Fibroblast of villous mesenchyme (primary cell): ENCODE results near the gene NCOA3. TPM values are rescaled to one million over a fixed set of nuclear protein-coding genes. Genes with fewer than 3 reads are reported as not detected.

Experiments
- DNase-seq: peaks from one replicate; pipeline ENCODE4 v3.0.0-alpha.2; 2010; ENCODE audit warnings: low read depth
- H3K4me3 ChIP-seq: 2 replicates; pipeline ENCODE4 v1.5.1; 2011; ENCODE audit warnings: low read depth, mild to moderate bottlenecking, low read length
- CTCF ChIP-seq: IDR thresholded peaks from 2 replicates; pipeline ENCODE4 v1.5.1; 2012; ENCODE audit warnings: low read depth, mild to moderate bottlenecking, low read length; ENCODE audit not compliant: insufficient read depth
- total RNA-seq: library from RNA; depleted of rRNA; stranded (reverse); fragments of >200 nt; gene quantifications from 2 replicates; pipeline ENCODE4 v1.2.3, GENCODE V29; 2012

NCOA3 gene
- total RNA-seq, 1 donor = 63.0 TPM

- H3K4me3 ChIP-seq = no peak overlapping the region
- DNase-seq = peak; percentile 82
- TF ChIP-seq CTCF = peak; percentile 81
These were observed 119.4 kb downstream of the NCOA3 start for GRCh38 chr20:47620808-47621805.

DNA sequence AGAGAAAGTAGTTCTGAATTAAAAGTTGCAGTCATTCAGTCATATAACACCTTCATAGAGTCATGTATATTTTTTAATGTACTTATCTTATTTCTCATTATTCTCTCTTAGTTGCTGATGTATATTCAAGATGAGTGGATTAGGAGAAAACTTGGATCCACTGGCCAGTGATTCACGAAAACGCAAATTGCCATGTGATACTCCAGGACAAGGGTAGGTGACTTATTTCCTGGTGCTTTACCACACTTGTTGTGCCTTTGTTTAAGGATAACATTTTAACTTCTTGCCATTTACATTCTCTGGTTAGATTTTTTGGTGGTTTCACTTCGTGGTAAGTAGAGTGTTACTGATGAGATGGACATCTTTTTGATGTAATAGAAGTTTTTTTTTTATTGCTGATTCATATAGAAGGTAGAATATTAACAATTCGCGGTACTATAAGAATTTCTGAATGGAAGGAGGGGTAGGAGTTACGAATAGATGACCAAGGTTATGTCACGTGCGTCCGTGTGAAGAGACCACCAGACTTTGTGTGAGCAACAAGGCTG, 120.5 kb downstream of the NCOA3 start:
- H3K4me3 ChIP-seq = no peak overlapping the region
- no peak for DNase-seq

GRCh38 chr20:47623206-47623605, 121.5 kb downstream of the NCOA3 start:
- DNase-seq = no peak
- TF ChIP-seq CTCF = no peak
- H3K4me3 ChIP-seq = no peak overlapping the region

More for the DNA sequence above, 120.5 kb downstream of the NCOA3 start:
- no peak for TF ChIP-seq CTCF

GRCh38 chr20:47627540-47627939, 125.9 kb downstream of the NCOA3 start:
- DNase-seq = no peak
- H3K4me3 ChIP-seq = no peak overlapping the region
- no peak for TF ChIP-seq CTCF

DNA sequence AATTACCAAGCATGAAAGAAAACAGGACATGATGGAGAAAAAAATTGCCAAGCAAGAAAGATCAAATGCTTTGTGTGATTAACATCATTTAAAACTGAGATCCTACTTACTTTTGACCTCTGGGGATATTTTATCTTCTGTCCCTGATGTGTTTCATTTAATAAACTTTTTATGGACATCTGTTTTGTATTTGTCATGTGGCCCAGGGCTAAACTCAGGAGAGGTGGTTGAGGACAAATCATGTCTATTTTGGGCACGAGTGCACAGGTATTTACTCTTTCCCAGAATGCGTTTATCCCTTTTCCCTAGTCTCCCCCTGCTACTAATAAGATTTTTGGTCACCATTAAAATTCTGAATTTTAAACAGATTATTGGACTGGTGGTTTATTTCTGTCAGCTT, 128.2 kb downstream of the NCOA3 start:
- no peak for TF ChIP-seq CTCF
- no peak for DNase-seq
- H3K4me3 ChIP-seq = no peak overlapping the region

- no peak for TF ChIP-seq CTCF
- H3K4me3 ChIP-seq = no peak overlapping the region
- no peak for DNase-seq
These were observed 129.4 kb downstream of the NCOA3 start for GRCh38 chr20:47631078-47631477.
